GM12878 (cell line): ENCODE results near the gene UBAP2. TPM values are rescaled to one million over a fixed set of nuclear protein-coding genes. Genes with fewer than 3 reads are reported as not detected.

Source experiments
- ATAC-seq: fragments of 200-7000 bp; cut with Tn5 transposase; 3 replicates; pipeline ENCODE4 v1.9.1; 2020; ENCODE audit warnings: mild to moderate bottlenecking, moderate library complexity
- BruUV-seq: library from RNA; stranded (reverse); fragments of 400-500 nt; replicated peaks from 2 replicates; lab custom pipeline; 2021; lab: Mats Ljungman, UMichigan
- CTCF ChIA-PET: fragments of 300-600 bp; sonication (Branson Sonifier 250); formaldehyde crosslinking; extraction: SDS; loops from one replicate; lab custom pipeline; 2021; ENCODE audit warnings: inconsistent platforms; lab: Yijun Ruan, JAX
- POLR2A ChIA-PET: fragments of 350-600 bp; formaldehyde crosslinking; extraction: SDS; loops from one replicate; lab custom pipeline; 2021; ENCODE audit warnings: inconsistent platforms; lab: Charles Lee
- RAD21 ChIA-PET: fragments of 300-600 bp; sonication (Branson Sonifier 250); formaldehyde crosslinking; loops from one replicate; lab custom pipeline; 2023; ENCODE audit warnings: antibody characterized with exemption; ENCODE audit not compliant: unreplicated experiment; lab: Charles Lee
- SMC1A ChIA-PET: fragments of 300-600 bp; sonication (Branson Sonifier 250); formaldehyde crosslinking; loops from one replicate; lab custom pipeline; 2023; ENCODE audit not compliant: unreplicated experiment, uncharacterized antibody; lab: Charles Lee
- DNase-seq: peaks from one replicate; pipeline ENCODE4 v3.0.0-alpha.2; 2011; ENCODE audit warnings: low read depth, low spot score
- FAIRE-seq: peaks from 3 replicates; lab custom pipeline; 2011; peaks lifted over from hg19 to GRCh38; lab: Jason Lieb, UNC
- H2AFZ ChIP-seq: 2 replicates; pipeline ENCODE4 v1.6.0; 2011; ENCODE audit warnings: low read depth, low read length, control low read depth; ENCODE audit not compliant: control insufficient read depth
- H3K27ac ChIP-seq: 2 replicates; pipeline ENCODE4 v1.5.1; 2011; ENCODE audit warnings: control low read depth; ENCODE audit not compliant: control insufficient read depth, insufficient read depth
- H3K27me3 ChIP-seq, 2 experiments: replicated peaks in 1 of 2; 2 replicates each; pipeline versions ENCODE4 v1.6.0 to v1.6.1; 2011; ENCODE audit warnings: low read length in 1 of 2; ENCODE audit not compliant: control insufficient read depth in 2 of 2, insufficient read depth in 2 of 2
- H3K36me3 ChIP-seq, 2 experiments: 2 replicates each; pipeline ENCODE4 v1.5.1; 2011; ENCODE audit warnings: low read length in 1 of 2; ENCODE audit not compliant: control insufficient read depth in 2 of 2, insufficient read depth in 2 of 2
- H3K4me1 ChIP-seq: 2 replicates; pipeline ENCODE4 v1.6.1; 2011; ENCODE audit warnings: mild to moderate bottlenecking, low read length, moderate library complexity, mixed read lengths; ENCODE audit not compliant: control insufficient read depth, insufficient read depth
- H3K4me2 ChIP-seq: 2 replicates; pipeline ENCODE4 v1.6.0; 2011; ENCODE audit warnings: control low read depth; ENCODE audit not compliant: control insufficient read depth, insufficient read depth
- H3K4me3 ChIP-seq: fragments of 200-600 bp; sonication (generic); 2 replicates; pipeline ENCODE4 v1.5.1; 2016
- H3K79me2 ChIP-seq: 2 replicates; pipeline ENCODE4 v1.6.0; 2011; ENCODE audit warnings: low read length; ENCODE audit not compliant: control insufficient read depth, insufficient read depth
- H3K9ac ChIP-seq: 2 replicates; pipeline ENCODE4 v1.8.0; 2011; ENCODE audit warnings: low read length, control low read depth, mixed read lengths; ENCODE audit not compliant: control insufficient read depth, insufficient read depth
- H3K9me3 ChIP-seq: replicated peaks from 3 replicates; pipeline ENCODE4 v1.5.1; 2011; ENCODE audit warnings: mild to moderate bottlenecking, low read length; ENCODE audit not compliant: control insufficient read depth, insufficient read depth
- H4K20me1 ChIP-seq: 2 replicates; pipeline ENCODE4 v1.6.0; 2011; ENCODE audit not compliant: control insufficient read depth, insufficient read depth
- CBX5 ChIP-seq: sonication (generic); IDR thresholded peaks from 2 replicates; pipeline ENCODE4 v1.6.1; 2016; ENCODE audit warnings: low read depth, moderate library complexity, mild to moderate bottlenecking, inconsistent platforms
- CTCF ChIP-seq, 3 experiments: IDR thresholded peaks in 2 of 3; conservative IDR thresholded peaks in 1 of 3; 2 replicates each; pipeline ENCODE4 v1.5.1; 2011; ENCODE audit warnings: low read depth in 3 of 3, low read length in 3 of 3, mild to moderate bottlenecking in 3 of 3, control low read depth in 2 of 3, moderate library complexity in 2 of 3, inconsistent platforms in 1 of 3, mixed read lengths in 1 of 3; ENCODE audit not compliant: control insufficient read depth in 2 of 3, insufficient read depth in 1 of 3; ENCODE audit errors: extremely low read depth in 1 of 3
- EED ChIP-seq: sonication (generic); IDR thresholded peaks from 2 replicates; pipeline ENCODE4 v1.6.1; 2016; ENCODE audit warnings: antibody characterized with exemption, low read depth
- EGR1 ChIP-seq, 2 experiments: IDR thresholded peaks; 1 replicate in 1 of 2; 2 replicates in 1 of 2; pipeline ENCODE4 v1.6.1; 2011 to 2012; ENCODE audit warnings: low read depth in 2 of 2, low read length in 2 of 2, borderline replicate concordance in 1 of 2, mild to moderate bottlenecking in 1 of 2, moderate library complexity in 1 of 2
- IKZF2 ChIP-seq, 2 experiments: fragments of 450-650 bp; IDR thresholded peaks; 2 replicates each; pipeline ENCODE4 v1.6.1; 2017; ENCODE audit warnings: mild to moderate bottlenecking in 2 of 2, moderate library complexity in 2 of 2
- JUNB ChIP-seq: IDR thresholded peaks from 2 replicates; pipeline ENCODE4 v1.6.1; 2016; ENCODE audit warnings: antibody characterized with exemption, mild to moderate bottlenecking
- NR2F1 ChIP-seq: fragments of 450-650 bp; conservative IDR thresholded peaks from 2 replicates; pipeline ENCODE4 v1.6.1; 2017; ENCODE audit warnings: mild to moderate bottlenecking
- PAX5 ChIP-seq: IDR thresholded peaks from 2 replicates; pipeline ENCODE4 v1.6.1; 2011; ENCODE audit warnings: low read depth, low read length, borderline replicate concordance
- POU2F2 ChIP-seq: IDR thresholded peaks from 3 replicates; pipeline ENCODE4 v1.6.1; 2011; ENCODE audit warnings: low read depth, mild to moderate bottlenecking, low read length, borderline replicate concordance
- SUZ12 ChIP-seq: fragments of 200-600 bp; sonication (generic); IDR thresholded peaks from one replicate; pipeline ENCODE4 v1.6.1; 2018; ENCODE audit warnings: antibody characterized with exemption, mild to moderate bottlenecking; ENCODE audit not compliant: unreplicated experiment
- USF1 ChIP-seq: IDR thresholded peaks from 2 replicates; pipeline ENCODE4 v1.6.1; 2011; ENCODE audit warnings: borderline replicate concordance, low read depth, mild to moderate bottlenecking, moderate library complexity, mixed read lengths, low read length; ENCODE audit not compliant: insufficient read depth; ENCODE audit errors: extremely low read length
- ZBED1 ChIP-seq: IDR thresholded peaks from 2 replicates; pipeline ENCODE4 v1.6.1; 2016; ENCODE audit warnings: borderline replicate concordance
- ZNF217 ChIP-seq: fragments of 450-650 bp; IDR thresholded peaks from 2 replicates; pipeline ENCODE4 v1.6.1; 2017; ENCODE audit warnings: antibody characterized with exemption, mild to moderate bottlenecking
- WGBS: methylation state at CpG from one replicate; pipeline ENCODE4 v1.1.6; 2016; ENCODE audit warnings: low lambda C conversion rate; ENCODE audit not compliant: insufficient replicate concordance, insufficient coverage; ENCODE audit errors: missing lambda C conversion rate; 5-methylcytosine and 5-hydroxymethylcytosine counted together
- in situ Hi-C: fragments of 300-500 bp; cut with MboI; formaldehyde crosslinking; loops from 9 replicates; pipeline ENCODE4 v1.14.3; 2018; ENCODE audit warnings: mixed read lengths
- intact Hi-C: fragments of 100-400 bp; cut with micrococcal nuclease; formaldehyde crosslinking; loops from one replicate; pipeline ENCODE4 v1.14.2; 2022; ENCODE audit not compliant: unreplicated experiment
- polyA plus RNA-seq, 11 experiments: library from polyadenylated mRNA; depleted of rRNA in 4 of 11; unstranded in 6 of 11; stranded (reverse) in 5 of 11; fragments of >200 nt; fragmentation: Nextera tagmentation in 4 of 11; fragmentation: Illumina TruSeq in 1 of 11; extraction: Ambion mirVana in 4 of 11; extraction: Trizol in 1 of 11; gene quantifications; 1 replicate in 1 of 11; 2 replicates in 10 of 11; pipeline versions ENCODE4 v1.2.1 to v1.2.3, GENCODE V29; 2011 to 2016; ENCODE audit warnings: inconsistent platforms in 2 of 11, missing spikeins in 2 of 11, low read depth in 1 of 11
- total RNA-seq, 4 experiments: library from RNA; depleted of rRNA in 3 of 4; stranded (reverse); fragments of >200 nt in 3 of 4; fragmentation: Illumina TruSeq in 1 of 4; extraction: Trizol in 1 of 4; gene quantifications; 2 replicates each; pipeline versions ENCODE4 v1.2.1 to v1.2.3, GENCODE V29; 2013 to 2021

Gene UBAP2
- total and polyA plus RNA-seq, 10 of the 15 experiments (the other 5 are each of a cell fraction or from before 2014, with no cell fraction given): 8.5 to 48.2 (median 28.1) TPM

GRCh38 chr9:33946779-33947535, 101.7 kb downstream of the UBAP2 start (continued):
- TF ChIP-seq USF1 (no peak), ZBED1 (no peak), CBX5 (no peak), SUZ12 (no peak), IKZF2 (IDR thresholded peaks at IDR 0.05) (no peak)

GRCh38 chr9:33943389-33943788, 105.3 kb downstream of the UBAP2 start:
- POLR2A ChIA-PET: no interaction called here
- no peaks in the 10 kb centered on the region for H4K20me1 ChIP-seq
- no peak overlapping the region for H3K4me2 ChIP-seq
- H3K4me1 ChIP-seq: no peaks in the 10 kb centered on the region
- H3K4me3 ChIP-seq: no peak overlapping the region
- H3K9me3 ChIP-seq: no peaks in the 10 kb centered on the region
- no peak for ATAC-seq
- SMC1A ChIA-PET: interaction anchor here (1.4 kb wide), 1 partner anchor 11 kb away, joined by 3 read pairs; no protein-coding TSS in a partner anchor
- no peak overlapping the region for H2AFZ ChIP-seq
- H3K9ac ChIP-seq: no peak overlapping the region
- in situ Hi-C loops (no loop called here), intact Hi-C loops (no loop called here)
- RAD21 ChIA-PET: no interaction called here
- no peak for FAIRE-seq
- H3K79me2 ChIP-seq: no peaks in the 10 kb centered on the region
- TF ChIP-seq PAX5 (no peak), CTCF (IDR thresholded peaks at IDR 0.05 in 2 of 3, conservative IDR thresholded peaks at IDR 0.05 in 1 of 3; ENCODE audit: control insufficient read depth in 2 of 3, extremely low read depth in 1 of 3, insufficient read depth in 1 of 3, low read depth in 3 of 3, low read length in 3 of 3) (no peak), NR2F1 (no peak), ZNF217 (no peak), POU2F2 (no peak), EED (no peak), EGR1 (IDR thresholded peaks at IDR 0.05; ENCODE audit: borderline replicate concordance in 1 of 2, low read depth in 2 of 2, low read length in 2 of 2) (no peak), JUNB (no peak)
- TF ChIP-seq, all 136 proteins: peak for 0
- Histone ChIP-seq H3K27me3 (no peaks in the 10 kb centered on the region), H3K36me3 (peaks cover 6 to 49% of the 10 kb centered on the region in 2 experiments), H3K27ac (no peak overlapping the region)
- CTCF ChIA-PET: interaction anchor here (3.1 kb wide), 1 partner anchor 130 kb away, joined by 10 read pairs; no protein-coding TSS in a partner anchor
- no peak for DNase-seq
- BruUV-seq: no TSS peak
- WGBS: 97% methylated on average over 2 of the region's 2 CpGs
